ENCODE measurements around the gene LTBP4.

GRCh38 chr19:40668991-40669614, 67.9 kb downstream of the LTBP4 start:
- TF ChIP-seq POLR2A (IDR thresholded peaks at IDR 0.05), result no peak
- TF ChIP-seq, protein P1, sequence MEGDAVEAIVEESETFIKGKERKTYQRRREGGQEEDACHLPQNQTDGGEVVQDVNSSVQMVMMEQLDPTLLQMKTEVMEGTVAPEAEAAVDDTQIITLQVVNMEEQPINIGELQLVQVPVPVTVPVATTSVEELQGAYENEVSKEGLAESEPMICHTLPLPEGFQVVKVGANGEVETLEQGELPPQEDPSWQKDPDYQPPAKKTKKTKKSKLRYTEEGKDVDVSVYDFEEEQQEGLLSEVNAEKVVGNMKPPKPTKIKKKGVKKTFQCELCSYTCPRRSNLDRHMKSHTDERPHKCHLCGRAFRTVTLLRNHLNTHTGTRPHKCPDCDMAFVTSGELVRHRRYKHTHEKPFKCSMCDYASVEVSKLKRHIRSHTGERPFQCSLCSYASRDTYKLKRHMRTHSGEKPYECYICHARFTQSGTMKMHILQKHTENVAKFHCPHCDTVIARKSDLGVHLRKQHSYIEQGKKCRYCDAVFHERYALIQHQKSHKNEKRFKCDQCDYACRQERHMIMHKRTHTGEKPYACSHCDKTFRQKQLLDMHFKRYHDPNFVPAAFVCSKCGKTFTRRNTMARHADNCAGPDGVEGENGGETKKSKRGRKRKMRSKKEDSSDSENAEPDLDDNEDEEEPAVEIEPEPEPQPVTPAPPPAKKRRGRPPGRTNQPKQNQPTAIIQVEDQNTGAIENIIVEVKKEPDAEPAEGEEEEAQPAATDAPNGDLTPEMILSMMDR (IDR thresholded peaks at IDR 0.05), result no peak

Data from tibial nerve (tissue), 3 donors.